Epithelial cell of proximal tubule (primary cell): ENCODE results near the gene KCNMB1. TPM values are rescaled to one million over a fixed set of nuclear protein-coding genes. Genes with fewer than 3 reads are reported as not detected.

Experiments
- DNase-seq: peaks from one replicate; pipeline ENCODE4 v3.0.0-alpha.2; 2011; ENCODE audit warnings: low read depth
- H3K4me3 ChIP-seq: 2 replicates; pipeline ENCODE4 v1.5.1; 2011; ENCODE audit warnings: low read depth, mild to moderate bottlenecking, low read length
- CTCF ChIP-seq: conservative IDR thresholded peaks from 2 replicates; pipeline ENCODE4 v1.5.1; 2012; ENCODE audit warnings: low read depth, mild to moderate bottlenecking, low read length
- total RNA-seq: library from RNA; depleted of rRNA; stranded (reverse); fragments of >200 nt; gene quantifications from 2 replicates; pipeline ENCODE4 v1.2.3, GENCODE V29; 2015

Gene KCNMB1
- total RNA-seq, 1 donor from 2014 or later, result not detected

GRCh38 chr5:170334626-170335025 is 54.5 kb downstream of the KCNMB1 start:
- DNase-seq, result no peak
- no peak for TF ChIP-seq CTCF
- no peak overlapping the region for H3K4me3 ChIP-seq

GRCh38 chr5:170333161-170333910 is 55.8 kb downstream of the KCNMB1 start:
- DNase-seq, result no peak
- no peak for TF ChIP-seq CTCF
- no peak overlapping the region for H3K4me3 ChIP-seq

- no peak overlapping the region for H3K4me3 ChIP-seq
- TF ChIP-seq CTCF, result no peak
- no peak for DNase-seq
Measured at GRCh38 chr5:170332058-170332457, 57.1 kb downstream of the KCNMB1 start.

- no peak for DNase-seq
- no peak overlapping the region for H3K4me3 ChIP-seq
- no peak for TF ChIP-seq CTCF
Measured at GRCh38 chr5:170330568-170331054, 58.6 kb downstream of the KCNMB1 start.

GRCh38 chr5:170329524-170329923 is 59.6 kb downstream of the KCNMB1 start:
- DNase-seq, result no peak
- H3K4me3 ChIP-seq, result no peak overlapping the region
- TF ChIP-seq CTCF, result no peak

GRCh38 chr5:170327829-170328228 is 61.3 kb downstream of the KCNMB1 start:
- H3K4me3 ChIP-seq, result no peak overlapping the region
- TF ChIP-seq CTCF, result no peak
- DNase-seq, result no peak

GRCh38 chr5:170327168-170327567 is 62.0 kb downstream of the KCNMB1 start:
- no peak overlapping the region for H3K4me3 ChIP-seq
- no peak for TF ChIP-seq CTCF

More at GRCh38 chr5:170327168-170327567, 62.0 kb downstream of the KCNMB1 start:
- DNase-seq, result no peak
